CD4-positive, alpha-beta T cell treated with Interleukin-12 subunit alpha and Interleukin-12 subunit beta, for 1 hour (primary cell): ENCODE data around the gene SCARB1.

Experiments used
- DNase-seq: peaks from one replicate; pipeline ENCODE4 v3.0.0-alpha.2; 2020

SCARB1 gene

GRCh38 chr12:124841558-124841945 is 22.1 kb downstream of the SCARB1 start:
- no peak for DNase-seq

DNA sequence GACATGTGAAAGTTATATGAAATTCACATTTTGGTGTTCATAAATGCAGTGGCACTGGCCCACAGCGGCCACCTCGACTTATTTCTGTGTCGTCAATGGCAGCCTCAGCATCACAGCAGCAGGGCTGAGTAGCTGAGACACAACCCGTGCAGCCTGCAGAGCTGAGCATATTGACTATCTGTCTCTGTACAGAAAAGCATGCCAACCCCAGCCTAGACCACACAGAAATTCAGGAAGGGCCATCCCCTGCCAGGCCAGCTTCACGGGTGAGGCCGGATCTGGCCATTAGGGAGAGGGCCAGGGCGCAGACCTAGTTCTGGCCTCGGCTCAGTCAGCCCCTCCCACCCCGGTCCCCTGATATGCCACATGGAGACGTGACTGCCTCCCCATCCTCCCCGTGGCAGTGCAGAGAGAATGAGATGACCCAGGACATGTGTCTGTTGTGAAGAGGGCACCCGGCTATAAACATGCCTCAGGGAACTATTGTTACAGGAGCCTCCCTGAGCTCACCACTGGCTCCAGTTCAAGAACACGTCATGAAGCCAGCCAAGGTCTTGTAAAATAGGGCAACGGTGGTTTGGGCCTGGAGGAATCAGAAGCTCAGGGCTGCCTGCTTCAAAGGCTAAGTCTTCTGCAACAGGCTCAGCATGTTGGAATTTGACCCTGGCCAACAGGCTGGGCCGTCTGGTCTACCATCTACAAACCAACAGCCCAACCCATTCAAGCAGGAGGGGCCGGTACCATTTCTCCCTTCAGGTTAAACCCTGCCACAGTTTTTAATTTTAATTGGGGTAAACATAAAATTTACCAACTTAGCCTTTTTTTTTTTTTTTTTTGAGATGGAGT is 25.5 kb downstream of the SCARB1 start:
- no peak for DNase-seq

GRCh38 chr12:124837249-124837897 is 26.3 kb downstream of the SCARB1 start:
- DNase-seq, result no peak

- no peak for DNase-seq
Observed at GRCh38 chr12:124836759-124837158, 26.9 kb downstream of the SCARB1 start.

- DNase-seq, result no peak
Observed at GRCh38 chr12:124835656-124836410, 27.8 kb downstream of the SCARB1 start.

DNA sequence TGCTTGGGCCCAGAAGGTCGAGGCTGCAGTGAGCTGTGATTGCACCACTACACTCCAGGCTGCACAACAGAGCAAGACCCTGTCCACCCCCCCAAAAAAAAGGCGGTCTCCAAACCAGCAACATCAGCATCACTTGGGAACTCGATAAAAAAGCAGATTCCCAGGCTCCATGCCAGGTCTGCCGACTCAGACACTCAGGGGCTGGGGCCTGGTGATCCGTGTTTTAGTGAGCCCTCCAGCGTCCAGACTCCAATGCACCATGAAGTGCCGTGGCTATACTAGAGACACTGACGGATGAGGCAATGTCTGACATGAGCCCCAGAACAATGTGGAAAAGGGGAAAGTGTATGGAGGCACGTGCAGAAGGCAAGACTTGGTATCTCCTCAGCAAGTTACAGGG is 28.8 kb downstream of the SCARB1 start:
- no peak for DNase-seq

- no peak for DNase-seq
Observed at GRCh38 chr12:124833693-124834122, 30.0 kb downstream of the SCARB1 start.

GRCh38 chr12:124832856-124833255 is 30.8 kb downstream of the SCARB1 start:
- DNase-seq, result no peak

DNA sequence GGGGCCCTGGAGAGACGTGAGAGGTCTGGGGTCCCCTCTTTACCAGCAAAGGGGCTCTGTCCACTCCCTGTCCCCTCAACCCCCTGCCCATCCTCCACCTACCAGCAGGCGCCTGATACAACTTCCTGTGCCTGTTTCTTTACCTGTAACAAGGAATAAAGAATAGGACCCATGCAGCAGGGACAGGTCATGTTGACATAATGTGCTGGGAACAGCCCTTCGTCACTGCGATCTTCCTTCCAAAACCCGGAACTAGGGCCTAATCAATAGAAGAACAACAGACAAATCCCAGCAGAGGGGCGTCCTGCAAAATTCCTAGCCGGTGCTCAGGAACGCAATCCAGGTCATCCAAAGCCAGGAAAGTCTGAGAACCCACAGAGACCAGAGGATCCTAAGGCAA is 32.1 kb downstream of the SCARB1 start:
- DNase-seq, result no peak

GRCh38 chr12:124830306-124830705 is 33.4 kb downstream of the SCARB1 start:
- DNase-seq, result no peak

GRCh38 chr12:124829708-124830304 is 33.9 kb downstream of the SCARB1 start:
- no peak for DNase-seq

DNA sequence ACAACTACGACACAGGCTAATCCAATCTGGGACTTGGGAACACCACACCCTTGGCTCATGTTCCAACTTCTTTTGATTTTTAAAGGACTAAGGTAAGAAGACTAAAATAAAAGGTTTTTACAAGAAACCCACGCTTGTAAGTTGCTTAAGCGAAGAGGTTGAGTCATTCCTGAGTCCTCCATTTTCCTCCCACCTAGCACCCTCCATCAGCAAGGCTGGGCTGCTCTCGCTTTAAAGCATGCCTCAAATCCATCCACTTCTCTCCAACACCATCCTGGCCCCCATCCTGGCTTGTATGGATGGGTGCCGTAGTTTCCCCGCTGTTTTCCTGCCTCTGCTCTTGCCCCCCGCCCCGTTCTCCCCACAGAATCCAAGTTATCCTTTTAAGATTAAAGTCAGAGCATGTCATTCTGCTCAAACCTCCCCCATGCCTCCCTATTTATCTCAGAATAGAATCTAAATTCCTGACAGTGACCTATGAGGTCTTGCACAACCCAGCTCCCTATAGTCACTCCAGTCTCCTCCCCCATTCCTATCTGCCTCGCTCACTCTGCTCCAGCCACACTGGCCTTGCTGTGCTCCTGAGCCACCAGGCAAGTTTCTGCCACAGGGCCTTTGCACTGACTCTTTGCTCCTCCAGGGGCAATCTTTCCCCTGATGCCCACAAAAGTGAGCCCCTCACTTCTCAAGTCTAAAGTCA is 34.5 kb downstream of the SCARB1 start:
- no peak for DNase-seq

- DNase-seq, result no peak
Observed at GRCh38 chr12:124828264-124829007, 35.2 kb downstream of the SCARB1 start.

- no peak for DNase-seq
Observed at GRCh38 chr12:124827588-124828184, 36.0 kb downstream of the SCARB1 start.

GRCh38 chr12:124824195-124824594 is 39.5 kb downstream of the SCARB1 start:
- DNase-seq, result no peak

- DNase-seq, result no peak
Observed at GRCh38 chr12:124823272-124823970, 40.2 kb downstream of the SCARB1 start.

DNA sequence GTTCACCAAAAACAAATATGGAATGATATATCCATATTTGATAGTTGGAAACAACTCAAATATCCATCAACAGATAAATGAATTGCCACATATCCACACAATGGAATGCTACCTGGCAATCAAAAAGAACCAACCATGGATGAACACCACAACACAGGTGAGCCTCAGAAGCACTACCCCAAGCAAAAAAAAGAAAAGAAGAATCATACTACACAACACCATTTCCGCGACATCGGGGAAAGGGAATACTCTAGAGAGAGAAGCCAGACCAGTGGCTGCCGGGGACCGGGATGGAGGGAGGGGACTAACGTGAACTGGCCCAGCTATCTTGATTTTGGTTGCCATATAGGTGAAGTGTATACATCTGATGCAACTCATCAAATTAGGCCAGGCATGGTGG is 41.4 kb downstream of the SCARB1 start:
- no peak for DNase-seq

DNA sequence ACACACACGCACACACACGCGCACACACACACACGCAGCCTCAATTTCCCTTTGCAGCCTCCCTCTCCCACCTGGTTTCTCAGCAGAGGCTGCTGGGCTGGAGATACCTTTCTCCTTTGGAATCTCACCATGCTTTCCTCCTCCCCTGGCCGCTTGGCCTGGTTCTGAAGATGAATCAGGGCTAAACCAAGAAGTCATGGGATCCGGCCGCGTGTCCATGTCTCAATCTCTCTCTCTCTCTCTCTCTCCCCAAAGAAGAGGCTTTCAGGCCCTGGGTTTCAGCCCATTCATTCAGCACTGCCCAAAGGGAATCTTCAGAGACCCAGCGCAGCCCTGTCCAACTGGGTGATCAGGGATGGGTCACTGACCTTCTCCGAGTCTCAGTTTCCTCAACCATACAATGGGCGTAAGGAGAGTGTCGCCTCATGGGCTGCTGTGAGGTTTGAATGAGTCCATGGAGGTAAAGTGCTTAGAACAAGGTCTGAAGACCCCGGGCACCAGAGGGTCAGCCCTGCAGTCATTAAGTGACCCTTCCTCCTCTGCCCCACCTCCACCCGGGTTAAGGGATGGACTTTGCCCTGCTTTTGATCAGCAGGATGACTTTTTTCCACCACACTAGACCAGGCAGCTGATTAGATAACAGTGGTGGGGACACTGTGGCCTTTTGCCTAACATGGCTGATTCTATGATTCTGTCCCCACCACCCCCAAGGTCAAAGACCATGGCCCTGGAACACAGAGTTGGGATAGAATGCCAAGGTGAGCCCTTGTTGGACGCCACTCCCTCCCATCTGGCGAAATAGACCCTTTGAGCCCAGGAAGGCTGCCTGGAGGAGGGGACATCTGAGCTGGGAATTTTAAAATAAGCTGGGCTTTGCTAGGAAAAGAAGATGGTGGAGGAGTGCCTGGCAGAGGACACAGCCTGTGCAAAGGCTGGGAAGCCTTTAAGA is 42.1 kb downstream of the SCARB1 start:
- DNase-seq, result no peak

DNA sequence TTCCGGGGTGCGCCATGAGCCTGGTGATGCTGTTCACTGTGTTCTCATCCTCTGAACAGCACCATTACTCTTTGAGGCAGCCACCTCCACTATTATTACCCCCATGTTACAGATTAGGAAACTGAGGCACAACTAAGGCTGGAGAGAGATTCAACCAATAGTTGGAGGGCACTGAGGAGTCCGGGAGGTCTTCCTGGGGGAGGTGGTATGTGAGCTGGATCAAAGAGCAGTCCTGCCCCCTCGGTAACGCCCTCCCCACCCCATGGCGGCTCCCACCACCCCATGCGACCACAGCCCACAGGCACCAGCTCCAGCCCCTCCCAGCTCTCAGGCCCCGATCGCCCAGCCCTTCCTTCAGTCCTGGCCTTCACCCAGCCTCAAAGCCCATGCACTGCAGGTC is 43.5 kb downstream of the SCARB1 start:
- DNase-seq, result no peak

DNA sequence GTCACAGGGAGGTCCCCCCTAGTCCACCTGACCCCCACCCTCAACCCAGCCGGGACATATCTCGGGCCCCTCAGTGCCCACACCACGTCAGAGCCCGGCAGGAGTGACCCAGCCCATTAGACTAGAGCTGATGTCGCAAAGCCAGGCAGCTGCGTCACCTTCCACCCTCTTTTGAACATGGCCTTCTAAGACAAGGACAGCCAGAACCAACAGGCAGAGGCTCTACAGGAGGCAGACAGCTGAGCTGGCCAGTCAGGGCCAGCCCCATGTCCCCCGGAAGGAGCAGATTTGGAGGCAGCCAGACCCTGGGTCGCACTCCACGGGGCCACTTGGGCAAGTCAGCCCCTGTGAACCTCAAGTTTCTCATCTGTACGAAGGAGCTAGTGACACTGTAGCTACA is 44.1 kb downstream of the SCARB1 start:
- no peak for DNase-seq
